ENCODE data around the gene GPN2. TPM values are rescaled to one million over a fixed set of nuclear protein-coding genes. Genes with fewer than 3 reads are reported as not detected.

GPN2 gene
- polyA plus RNA-seq, 1 experiment: 28.7 TPM

- H3K9me3 ChIP-seq (ENCODE audit: control insufficient read depth, insufficient read depth, low read length): no peaks in the 10 kb centered on the region
- H3K27me3 ChIP-seq (ENCODE audit: control insufficient read depth, insufficient read depth, low read length): no peaks in the 10 kb centered on the region
- POLR2A ChIA-PET: interaction anchor here (0.6 to 2.8 kb wide), 9 partner anchors 9 to 366 kb away, joined by 3 to 24 read pairs (median 4); partner anchors contain the start of gene GPN2
- H3K27ac ChIP-seq (ENCODE audit: low read depth, low read length): peak overlapping the region; percentile 21
- TF ChIP-seq, protein P1, sequence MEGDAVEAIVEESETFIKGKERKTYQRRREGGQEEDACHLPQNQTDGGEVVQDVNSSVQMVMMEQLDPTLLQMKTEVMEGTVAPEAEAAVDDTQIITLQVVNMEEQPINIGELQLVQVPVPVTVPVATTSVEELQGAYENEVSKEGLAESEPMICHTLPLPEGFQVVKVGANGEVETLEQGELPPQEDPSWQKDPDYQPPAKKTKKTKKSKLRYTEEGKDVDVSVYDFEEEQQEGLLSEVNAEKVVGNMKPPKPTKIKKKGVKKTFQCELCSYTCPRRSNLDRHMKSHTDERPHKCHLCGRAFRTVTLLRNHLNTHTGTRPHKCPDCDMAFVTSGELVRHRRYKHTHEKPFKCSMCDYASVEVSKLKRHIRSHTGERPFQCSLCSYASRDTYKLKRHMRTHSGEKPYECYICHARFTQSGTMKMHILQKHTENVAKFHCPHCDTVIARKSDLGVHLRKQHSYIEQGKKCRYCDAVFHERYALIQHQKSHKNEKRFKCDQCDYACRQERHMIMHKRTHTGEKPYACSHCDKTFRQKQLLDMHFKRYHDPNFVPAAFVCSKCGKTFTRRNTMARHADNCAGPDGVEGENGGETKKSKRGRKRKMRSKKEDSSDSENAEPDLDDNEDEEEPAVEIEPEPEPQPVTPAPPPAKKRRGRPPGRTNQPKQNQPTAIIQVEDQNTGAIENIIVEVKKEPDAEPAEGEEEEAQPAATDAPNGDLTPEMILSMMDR (IDR thresholded peaks at IDR 0.05; ENCODE audit: low read depth, low read length): no peak
- CTCF ChIA-PET: interaction anchor here (0.7 to 1.5 kb wide), 2 partner anchors 9 to 97 kb away, joined by 3 read pairs; no protein-coding TSS in a partner anchor
- H3K4me3 ChIP-seq (ENCODE audit: low read depth, low read length): peak overlapping the region; percentile 95
- DNase-seq (ENCODE audit: low read depth, low spot score): no peak
Measured at GRCh38 chr1:26900815-26901511, 10.9 kb upstream of the GPN2 start.

DNA sequence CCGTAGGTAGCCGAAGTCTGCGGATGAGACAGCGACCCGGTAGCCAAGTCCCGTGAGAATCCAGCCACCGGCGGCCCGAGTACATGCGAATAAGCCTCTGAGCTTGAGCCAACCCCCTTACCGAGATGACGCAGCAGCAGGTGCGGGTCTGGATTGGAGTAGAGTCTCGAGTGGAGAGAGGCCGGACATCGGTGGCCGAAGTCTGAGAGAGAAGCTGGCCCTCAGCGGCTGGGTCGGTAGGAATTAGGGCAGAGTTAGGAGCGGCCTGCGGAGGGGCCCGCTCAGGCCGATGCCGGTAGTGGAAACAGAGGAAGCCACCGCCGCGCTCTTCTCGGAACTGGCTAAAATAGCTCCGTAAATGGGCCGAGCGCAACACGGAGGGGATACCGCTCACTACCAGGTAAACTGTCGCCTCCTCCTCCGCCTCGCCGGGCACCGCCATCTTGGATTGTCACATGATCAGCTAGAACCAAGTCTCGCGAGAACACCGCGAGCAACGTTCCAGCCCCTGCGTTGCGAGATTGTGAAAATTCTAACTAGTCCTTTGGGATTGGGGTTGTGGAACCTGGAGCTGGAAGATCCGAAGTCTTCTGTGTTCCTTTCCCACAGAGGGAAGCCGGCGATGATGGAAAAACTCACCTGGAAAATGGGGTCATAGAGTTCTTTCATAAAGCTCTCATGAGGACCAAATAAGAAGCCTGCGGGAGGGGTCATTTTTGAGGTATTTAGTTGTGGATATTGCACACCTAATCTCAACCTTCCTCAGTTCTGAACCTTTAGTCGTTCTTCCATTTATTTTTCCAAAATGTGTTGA, 10.1 kb upstream of the GPN2 start, which contains the start of gene GPATCH3:
GPATCH3 (minus strand) TSS at position 467 of the 814 bp plus-strand sequence; CDS start at position 442, 25 bp downstream.
- H3K27ac ChIP-seq (ENCODE audit: low read depth, low read length): peak within 1 kb of the TSS; percentile 85
- ChIA-PET POLR2A (interaction anchor here (0.5 to 2.8 kb wide), 10 partner anchors 10 to 531 kb away, joined by 3 to 24 read pairs (median 4); partner anchors contain the start of gene GPN2), CTCF (interaction anchor here (0.7 to 1.5 kb wide), 3 partner anchors 8 to 300 kb away, joined by 3 read pairs; no protein-coding TSS in a partner anchor)
- no peaks in the 10 kb centered on the region for H3K27me3 ChIP-seq (ENCODE audit: control insufficient read depth, insufficient read depth, low read length)
- H3K4me3 ChIP-seq (ENCODE audit: low read depth, low read length): peak within 1 kb of the TSS; percentile 95
- peak; percentile 88 for DNase-seq (ENCODE audit: low read depth, low spot score)
- H3K9me3 ChIP-seq (ENCODE audit: control insufficient read depth, insufficient read depth, low read length): no peaks in the 10 kb centered on the region
- TF ChIP-seq, protein P1 (IDR thresholded peaks at IDR 0.05; ENCODE audit: low read depth, low read length): no peak

GRCh38 chr1:26897351-26897750, 7.3 kb upstream of the GPN2 start:
- TF ChIP-seq, protein P1 (IDR thresholded peaks at IDR 0.05; ENCODE audit: low read depth, low read length): no peak
- no peak overlapping the region for H3K27ac ChIP-seq (ENCODE audit: low read depth, low read length)
- no peak for DNase-seq (ENCODE audit: low read depth, low spot score)
- ChIA-PET CTCF (interaction anchor here (1.6 kb wide), 1 partner anchor 10 kb away, joined by 3 read pairs; no protein-coding TSS in a partner anchor), POLR2A (no interaction called here)
- no peaks in the 10 kb centered on the region for H3K9me3 ChIP-seq (ENCODE audit: control insufficient read depth, insufficient read depth, low read length)
- no peak overlapping the region for H3K4me3 ChIP-seq (ENCODE audit: low read depth, low read length)
- H3K27me3 ChIP-seq (ENCODE audit: control insufficient read depth, insufficient read depth, low read length): no peaks in the 10 kb centered on the region

- TF ChIP-seq, protein P1 (IDR thresholded peaks at IDR 0.05; ENCODE audit: low read depth, low read length): no peak
- Histone ChIP-seq H3K4me3 (ENCODE audit: low read depth, low read length) (no peak overlapping the region), H3K27ac (ENCODE audit: low read depth, low read length) (no peak overlapping the region), H3K9me3 (ENCODE audit: control insufficient read depth, insufficient read depth, low read length) (peaks cover 3% of the 10 kb centered on the region; the same call in 1 of the 2 replicates), H3K27me3 (ENCODE audit: control insufficient read depth, insufficient read depth, low read length) (no peaks in the 10 kb centered on the region)
- DNase-seq (ENCODE audit: low read depth, low spot score): no peak
- POLR2A ChIA-PET: no interaction called here
- CTCF ChIA-PET: interaction anchor here (1.0 kb wide), 1 partner anchor 8 kb away, joined by 3 read pairs; no protein-coding TSS in a partner anchor
Measured at GRCh38 chr1:26894263-26894662, 4.2 kb upstream of the GPN2 start.
